ENCODE data around the gene UPF2.
"Not testable (repeated sequence)": the region's sequence is repeated elsewhere in the genome, so short reads cannot be mapped to it uniquely, and the experiment has no call there.

UPF2 gene

DNA sequence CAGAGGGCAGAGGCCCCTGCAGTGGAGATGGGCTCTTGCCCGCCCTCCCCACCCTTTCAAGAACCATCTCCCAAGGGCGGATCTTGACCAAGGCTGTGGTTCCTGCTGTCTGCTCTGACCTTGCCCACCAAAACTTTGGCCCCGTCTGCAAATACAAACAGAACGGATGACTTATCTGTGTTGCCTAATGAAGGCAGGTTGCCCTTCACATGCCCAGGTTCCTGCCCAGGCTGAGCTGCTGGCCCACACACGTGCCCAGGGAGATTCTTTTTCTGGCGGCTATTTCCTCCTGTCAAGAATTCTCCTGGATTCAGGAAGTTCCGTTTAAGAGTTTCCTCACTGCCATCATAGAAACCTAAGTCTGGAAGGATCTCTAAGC, 141.2 kb downstream of the UPF2 start:
- DNase-seq = no peak

DNA sequence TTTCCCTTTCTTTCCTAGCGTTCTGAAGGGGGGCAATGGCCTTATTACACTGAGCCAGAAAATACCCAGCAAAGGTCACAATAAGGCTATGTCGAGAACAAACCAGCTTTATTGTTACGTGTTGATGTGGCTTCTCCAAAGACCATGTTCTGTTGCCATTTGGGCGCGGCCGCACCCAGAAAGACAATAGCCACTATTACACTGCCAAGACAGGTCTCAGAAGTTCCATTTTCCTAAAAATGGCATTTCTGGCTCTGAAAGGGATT, 141.6 kb downstream of the UPF2 start:
- DNase-seq = no peak

DNA sequence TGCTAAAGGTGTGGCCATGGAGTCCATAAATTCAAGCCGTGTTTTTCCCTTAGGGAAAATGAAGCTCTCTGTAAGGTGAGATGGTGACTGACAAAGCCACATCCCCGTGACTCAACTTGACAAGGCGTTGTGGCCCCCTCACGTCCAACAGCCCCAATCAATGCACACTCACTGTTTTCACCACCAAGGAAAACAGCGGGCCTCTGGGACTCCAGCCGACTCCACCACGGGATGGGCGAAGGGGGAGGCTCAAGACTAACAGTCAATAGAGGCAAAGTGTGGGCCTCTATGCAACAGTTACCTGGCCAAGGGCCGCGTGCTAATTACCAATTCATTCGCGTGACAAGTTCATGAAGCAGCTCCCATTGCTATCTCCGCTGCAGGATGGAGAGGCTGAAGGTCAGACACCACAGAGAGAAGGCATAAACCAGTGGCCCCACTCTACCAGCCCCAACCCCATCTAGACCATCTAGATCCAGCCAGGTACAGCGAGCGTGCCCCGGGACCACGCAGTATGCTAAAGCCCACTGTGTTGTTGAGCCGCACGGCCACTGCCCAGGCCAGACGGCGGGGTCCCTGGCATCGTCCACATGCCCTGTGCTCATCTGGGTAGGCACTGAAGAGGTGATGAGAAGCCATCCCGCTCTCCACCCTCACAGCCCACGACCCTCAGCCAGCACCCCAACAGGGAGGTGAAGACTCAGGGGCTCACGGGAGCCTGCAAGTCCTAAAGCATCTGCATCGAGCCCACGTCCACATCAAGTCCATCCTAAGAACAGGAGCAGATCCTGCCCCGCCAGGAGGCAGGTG, 143.3 kb downstream of the UPF2 start:
- no peak for DNase-seq

DNA sequence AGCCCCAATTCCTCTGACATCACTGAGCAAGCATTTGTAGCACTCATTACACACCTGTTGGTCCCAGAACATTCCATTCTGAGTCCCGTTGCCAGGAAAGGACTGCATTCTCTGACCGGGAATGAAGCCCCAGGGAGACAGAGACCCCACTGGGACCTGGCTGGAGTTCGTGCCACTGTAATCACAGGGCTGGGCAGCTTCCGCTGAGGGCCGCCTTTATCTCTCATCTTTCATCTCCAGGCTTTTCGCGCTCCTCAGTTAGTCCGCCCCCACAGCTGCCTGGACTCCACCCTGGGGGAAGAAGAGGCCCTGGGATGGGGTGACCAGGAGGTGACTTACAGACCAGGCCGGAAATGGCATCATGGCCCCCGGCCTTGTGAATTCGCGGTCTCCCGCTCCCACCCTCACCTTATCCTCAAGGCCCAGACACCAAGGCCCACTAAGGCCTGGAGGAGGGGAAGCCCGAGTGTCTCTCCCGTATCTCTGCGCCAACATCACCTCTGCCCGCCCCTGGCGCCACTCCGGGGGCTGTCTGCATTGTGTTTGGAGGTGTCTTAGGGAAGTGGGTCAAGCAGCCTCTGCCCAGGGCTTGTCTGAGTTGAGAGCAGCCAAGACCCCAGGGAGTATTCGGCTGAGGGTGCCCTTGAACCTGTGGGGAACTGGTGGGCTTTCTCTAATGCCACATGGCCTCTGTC, 144.1 kb downstream of the UPF2 start:
- no peak for DNase-seq

DNA sequence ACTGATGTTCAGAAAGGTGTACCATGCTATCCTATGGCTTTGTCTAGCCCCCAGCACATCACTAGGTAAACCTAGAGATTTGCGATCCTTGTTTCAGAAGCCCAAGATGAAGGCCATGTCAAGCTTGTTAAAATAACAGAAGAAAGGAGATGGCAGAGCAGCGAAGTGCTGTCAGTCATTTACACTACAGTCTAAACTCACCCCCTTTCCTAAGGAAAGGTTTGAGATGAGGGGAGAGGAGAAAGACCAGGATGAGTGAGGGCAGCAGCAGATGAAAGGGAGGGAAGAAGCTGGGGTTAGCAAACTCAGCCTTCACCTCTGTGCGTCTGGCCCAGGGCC, 144.6 kb downstream of the UPF2 start:
- DNase-seq = no peak

DNA sequence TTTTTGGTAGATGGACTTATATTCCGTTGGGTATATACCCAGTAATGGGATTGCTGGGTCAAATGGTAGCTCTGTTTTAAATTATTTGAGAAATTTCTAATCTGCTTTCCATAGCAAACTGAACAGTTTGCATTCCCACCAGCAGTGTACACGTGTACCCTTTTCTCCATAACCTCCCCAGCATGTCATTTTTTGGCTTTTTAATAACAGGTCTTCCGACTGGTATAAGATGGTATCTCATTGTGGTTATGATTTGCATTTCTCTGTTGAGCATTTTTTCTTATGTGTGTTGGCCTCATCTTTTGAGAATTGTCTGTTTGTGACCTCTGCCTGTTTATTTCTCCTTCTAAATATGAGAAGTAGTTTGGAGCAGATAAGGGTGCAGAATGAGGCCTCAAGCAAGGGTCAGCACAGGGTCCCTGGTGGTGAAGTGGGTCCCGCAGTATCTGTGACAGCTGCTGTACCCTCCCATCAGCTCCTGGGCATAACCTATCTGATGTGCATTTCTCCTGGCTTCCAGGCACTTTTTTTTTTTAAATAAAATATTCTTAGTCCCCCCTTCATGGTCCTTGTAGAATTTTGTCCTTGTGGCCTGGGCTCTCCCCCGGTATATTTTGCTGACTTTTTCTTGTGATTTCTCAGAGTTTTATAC, 145.9 kb downstream of the UPF2 start:
- DNase-seq = no peak

DNA sequence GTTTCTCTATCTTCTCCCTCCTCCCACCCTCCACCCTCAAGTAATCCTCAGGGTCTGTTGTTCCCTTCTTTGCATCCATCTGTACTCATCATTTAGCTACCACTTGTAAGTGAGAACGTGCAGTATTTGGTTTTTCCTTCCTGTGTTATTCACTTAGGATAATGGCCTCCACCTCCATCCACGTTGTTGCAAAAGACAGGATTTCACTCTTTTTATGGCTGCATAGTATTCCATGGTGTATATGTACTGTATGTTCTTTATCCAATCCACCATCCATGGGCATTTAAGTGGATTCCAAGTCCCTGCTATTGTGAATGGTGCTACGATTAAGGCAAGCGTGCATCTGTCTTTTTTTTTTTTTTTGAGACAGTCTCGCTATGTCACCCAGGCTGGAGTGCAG, 147.0 kb downstream of the UPF2 start:
- DNase-seq = no peak

DNA sequence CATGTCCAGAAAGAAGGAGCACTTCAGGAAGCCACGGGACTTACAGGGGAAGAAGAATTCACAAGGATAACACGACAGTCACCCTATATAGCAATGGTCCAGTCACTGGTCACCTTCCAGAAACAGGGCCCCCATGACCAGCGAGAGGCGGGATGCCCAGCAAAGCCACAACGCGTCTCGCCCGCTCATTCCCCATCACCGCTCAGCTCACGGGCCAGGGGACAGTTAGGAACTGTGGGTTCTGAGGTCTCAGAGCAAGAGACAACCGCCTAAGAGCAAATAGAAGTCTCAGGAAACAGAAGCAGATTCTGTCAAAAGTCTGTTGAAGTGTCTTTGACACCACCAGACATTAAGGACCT, 147.5 kb downstream of the UPF2 start:
- DNase-seq = no peak

DNA sequence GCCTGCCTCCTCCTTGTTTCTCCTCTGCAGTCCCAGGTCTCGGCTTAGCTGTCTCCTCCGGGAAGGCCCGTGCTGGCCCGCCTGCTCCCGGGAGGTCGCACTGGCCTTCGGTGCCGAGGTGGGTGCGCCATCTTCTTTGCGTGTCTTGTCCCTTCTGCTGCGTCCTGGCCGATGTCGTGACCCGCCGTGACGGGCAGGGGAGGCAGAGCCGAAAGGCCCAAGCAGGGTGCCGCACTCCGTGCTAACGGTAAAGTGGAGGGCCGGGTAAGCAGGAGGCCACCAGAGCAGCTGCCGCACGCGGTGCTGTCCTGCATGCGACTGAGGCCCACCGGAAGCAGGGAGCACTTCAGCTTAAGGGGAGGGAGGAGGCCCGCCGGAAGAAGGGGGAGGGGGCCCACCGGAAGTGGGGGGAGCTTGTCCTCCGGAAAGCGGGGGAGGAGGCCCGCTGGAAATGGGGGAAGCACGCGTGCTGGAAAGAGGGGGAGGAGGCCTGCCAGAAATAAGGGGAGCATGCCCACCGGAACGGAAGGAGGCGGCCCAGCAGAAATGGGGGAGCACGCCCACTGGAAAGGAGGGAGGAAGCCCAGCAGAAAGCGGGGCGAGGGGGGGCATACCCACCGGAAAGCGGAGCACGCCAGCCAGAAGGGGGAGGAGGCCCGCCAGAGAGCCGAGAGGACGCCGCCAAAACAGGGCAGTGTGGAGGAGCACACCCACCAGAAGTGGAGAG, 148.1 kb downstream of the UPF2 start:
- no peak for DNase-seq

DNA sequence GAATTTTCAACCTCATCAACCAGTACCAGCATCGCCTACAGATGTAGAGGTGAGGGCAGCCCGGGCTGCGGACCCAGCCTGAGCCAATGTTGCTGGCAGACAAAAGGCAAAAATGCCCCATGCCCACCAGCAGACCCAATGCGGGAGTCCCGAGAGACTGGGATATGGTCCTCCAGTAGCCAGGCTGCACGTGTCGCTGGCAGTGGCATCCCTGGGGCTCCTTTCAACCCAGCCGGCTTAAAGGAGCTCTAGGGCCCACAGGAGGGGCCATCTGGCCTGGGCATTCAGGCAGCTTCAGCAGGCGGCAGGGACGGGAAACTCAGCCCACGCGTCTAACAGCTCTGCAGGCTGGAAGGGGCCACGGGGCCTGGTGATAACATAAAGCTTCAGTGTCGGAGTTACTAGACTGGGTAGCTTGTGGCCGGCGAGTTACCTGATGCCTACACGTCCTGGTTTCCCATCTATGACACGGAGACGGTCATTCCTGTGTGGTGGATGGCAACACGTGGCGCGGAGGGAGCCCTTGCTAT, 148.8 kb downstream of the UPF2 start:
- DNase-seq = no peak

DNA sequence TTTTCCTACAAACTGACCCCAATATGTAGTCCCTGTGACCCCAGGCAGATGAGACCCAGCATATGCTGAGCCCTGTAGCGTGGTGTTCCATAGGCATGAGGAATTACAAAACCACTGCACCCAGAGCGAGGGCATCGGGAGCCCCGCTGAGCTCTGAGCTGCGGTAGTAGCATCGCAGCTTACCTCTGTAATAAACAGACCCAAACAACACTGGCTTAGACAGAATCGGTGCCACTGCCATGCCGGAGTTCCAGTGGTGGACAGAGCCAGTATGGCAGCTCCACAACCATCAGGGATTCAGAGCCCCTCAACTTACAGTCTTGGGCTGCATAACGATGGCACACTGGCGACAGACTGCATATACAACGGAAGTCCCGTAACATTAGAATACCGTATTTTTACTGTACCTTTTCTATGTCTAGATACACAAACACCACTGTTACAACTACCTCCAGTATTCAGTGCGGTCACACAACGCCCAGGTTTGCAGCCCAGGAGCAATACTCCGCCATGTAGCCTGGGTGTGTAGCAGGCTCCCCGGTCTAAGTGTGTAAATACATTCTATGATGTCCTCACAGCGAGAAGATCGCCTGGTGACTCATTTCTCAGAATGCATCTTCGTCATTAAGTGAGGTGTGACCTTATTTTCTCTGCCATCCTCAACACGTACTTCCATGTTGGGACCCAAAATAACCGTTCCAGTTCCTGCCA, 150.7 kb downstream of the UPF2 start:
- DNase-seq = no peak

DNA sequence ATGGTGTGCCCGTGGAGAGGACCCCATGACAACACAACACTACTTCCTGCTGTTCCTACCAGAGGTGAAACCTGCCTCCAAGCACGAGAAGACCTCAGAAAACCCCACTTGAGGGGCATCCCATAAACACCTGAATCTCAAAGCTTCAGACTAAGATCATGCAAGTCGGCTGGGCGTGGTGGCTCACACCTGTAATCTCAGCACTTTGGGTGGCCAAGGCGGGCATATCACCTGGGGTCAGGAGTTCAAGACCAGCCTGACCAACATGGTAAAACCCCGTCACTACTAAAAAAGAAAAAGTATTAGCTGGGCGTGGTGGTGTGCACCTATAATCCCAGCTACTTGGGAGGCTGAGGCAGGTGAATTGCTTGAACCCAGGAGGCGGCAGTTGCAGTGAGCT, 153.3 kb downstream of the UPF2 start:
- DNase-seq = not testable (repeated sequence)

DNA sequence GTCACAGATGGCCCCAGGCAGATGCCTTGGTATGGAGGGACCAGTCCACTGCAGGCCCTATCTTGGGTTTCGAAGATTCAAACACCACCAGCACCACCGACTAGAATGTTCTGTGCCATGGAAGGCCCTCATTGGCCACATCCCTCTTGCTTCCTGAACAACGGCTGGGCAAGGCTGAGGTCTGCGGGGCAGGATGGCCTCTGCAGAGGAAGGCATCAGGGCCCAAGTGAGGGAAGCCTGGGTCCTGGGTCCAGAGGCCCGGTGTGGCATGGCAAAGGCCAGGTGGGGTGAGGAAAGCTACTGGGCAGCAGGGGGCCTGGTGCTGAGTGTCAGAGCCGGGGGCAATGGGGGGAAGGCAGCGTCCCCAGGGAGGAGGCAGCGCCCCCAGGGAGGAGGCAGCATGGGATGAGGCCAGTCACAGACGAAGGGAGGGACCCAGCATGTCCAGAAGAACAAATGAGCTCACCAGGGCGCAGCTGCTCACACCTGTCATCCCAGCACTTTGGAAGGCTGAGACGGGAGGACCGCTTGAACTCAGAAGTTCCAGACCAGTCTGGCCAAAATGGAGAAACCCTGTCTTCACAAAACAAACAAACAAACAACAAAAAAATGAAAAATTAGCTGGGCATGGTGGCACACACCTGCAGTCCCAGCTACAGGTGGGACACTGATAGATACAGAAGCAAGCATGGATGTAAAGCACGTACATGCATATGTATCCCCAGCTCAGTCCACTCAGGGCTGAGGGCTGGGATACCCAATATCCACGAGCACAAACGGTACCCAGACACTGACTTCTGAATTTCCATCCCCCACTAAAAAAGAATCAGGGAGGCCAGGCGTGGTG, 155.0 kb downstream of the UPF2 start:
- no peak for DNase-seq

DNA sequence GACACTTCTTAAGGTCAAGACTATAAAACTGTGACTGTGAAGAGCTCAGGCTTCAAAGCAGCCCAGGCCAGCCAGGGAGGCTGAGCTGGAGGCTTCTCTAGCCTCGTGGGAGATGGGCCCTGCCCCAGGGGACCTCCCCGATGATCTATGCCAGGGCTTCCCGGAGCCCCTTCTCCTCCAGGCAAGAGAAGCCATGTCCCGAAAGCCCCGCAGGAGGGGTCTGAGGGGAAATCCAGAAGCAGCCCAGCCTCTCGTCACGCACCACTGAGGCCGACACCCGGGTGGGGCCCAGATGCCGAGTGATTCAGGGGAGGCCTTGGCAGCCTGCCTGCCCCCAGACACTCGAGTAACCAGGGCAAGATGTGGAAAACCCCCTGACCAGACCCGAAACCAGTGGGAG, 155.8 kb downstream of the UPF2 start:
- DNase-seq = no peak

DNA sequence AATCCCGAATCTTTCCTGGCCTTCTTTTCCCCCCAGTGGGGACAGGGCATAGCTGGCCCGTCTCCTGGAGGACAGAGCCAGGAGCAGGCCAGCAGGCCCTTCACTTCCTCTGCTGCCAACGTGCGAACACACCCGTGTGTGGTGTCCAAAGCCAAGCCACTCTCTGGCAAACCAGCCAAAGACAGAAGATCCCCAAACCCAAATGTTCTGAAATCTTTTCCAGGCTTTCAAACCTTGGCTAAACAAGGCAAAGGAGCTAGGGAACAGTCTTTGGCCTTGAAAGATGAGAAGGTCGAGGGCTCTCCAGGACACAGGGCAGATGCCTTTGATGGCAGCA, 156.5 kb downstream of the UPF2 start:
- no peak for DNase-seq

DNA sequence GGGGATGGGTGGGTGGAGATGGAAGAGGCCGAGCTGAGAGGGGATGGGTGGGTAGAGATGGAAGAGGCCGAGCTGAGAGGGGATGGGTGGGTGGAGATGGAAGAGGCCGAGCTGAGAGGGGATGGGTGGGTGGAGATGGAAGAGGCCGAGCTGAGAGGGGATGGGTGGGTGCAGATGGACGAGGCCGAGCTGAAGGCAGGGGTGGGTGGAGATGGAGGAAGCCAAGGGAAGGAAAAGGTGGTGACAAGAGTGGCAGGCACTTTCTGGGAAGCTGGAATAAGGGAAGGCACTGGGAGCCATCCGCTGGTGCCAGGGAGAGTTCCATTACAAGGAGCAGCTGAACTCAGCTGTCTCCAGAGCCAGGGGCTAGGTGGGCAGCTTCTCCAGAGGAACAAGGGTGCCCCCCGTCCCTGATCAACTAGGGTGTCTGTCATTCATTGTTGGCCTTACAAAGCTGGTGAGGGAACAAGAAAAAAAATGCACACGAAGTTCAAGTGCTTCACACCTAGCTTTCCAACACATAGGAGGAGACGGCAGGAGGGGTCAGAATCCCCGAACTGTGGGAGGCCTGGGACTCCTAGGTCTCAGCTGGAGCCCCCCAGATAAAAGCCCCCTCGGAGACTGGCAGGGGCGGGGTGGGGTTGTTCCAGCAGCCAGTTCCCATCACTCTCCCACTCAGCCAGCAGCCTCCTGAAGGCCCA, 157.0 kb downstream of the UPF2 start:
- DNase-seq = no peak

DNA sequence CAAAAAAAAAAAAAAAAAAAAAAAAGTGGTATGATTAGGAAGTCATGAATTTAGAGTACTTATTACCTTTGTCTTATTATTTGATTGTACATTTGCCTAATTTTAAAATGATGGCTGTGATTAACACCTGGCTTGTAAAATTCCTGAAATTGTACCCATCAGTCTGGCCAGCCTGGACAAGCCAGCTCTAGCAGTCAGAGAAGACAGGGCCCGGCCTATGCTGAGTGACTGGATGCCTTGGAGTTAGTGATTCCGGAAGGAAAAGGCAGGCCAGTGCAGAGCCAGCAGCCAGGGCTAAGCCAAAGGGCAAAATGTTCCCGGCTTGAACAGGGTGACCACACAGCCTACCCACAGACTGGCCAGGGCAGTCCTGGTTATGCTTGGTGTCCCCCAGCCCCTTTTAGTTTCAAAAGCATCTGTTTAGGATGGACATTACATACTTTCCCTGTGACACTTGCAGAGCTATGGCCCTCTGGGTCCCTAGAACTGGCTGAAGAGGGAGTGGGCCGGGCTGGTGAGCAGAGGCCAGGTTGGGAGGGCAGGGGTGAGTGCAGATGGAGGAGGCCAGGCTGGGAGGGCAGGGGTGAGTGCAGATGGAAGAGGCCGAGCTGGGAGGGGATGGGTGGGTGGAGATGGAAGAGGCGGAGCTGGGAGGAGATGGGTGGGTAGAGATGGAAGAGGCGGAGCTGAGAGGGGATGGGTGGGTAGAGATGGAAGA, 157.7 kb downstream of the UPF2 start:
- DNase-seq = no peak

DNA sequence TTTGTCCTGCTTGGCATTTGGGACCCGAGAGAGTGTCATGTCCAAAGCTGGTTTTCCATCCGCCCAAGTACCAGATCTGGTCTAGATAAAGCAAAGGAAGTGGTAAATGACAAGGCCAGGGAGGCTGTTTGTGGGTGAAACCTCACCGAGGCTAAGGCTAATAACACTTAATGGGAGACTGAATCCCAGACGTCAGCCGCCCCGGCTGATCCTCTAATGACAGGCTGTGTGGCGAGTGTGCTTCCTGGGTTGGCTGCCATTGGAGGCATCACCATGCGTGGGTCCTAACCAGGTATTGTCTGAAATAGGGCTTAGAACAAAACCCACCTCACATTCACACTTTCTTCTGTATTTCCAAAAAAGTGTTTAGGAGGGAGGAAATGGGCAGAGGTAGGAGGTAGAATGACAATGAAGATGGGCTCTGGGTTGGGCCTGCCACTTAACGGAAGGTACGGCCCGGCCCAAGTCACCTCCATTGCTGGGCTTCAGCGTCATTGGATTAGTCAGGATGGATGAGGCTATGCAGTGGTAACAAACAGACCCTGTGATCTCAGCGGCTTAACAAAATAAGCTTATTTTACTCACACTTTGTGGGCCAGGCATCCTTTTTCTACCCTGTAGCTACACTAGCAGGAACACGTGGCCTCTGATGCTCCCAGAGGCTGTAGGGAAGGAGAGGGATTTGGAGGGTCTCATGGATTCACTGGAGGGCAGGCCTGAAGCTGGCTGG, 159.8 kb downstream of the UPF2 start:
- no peak for DNase-seq

DNA sequence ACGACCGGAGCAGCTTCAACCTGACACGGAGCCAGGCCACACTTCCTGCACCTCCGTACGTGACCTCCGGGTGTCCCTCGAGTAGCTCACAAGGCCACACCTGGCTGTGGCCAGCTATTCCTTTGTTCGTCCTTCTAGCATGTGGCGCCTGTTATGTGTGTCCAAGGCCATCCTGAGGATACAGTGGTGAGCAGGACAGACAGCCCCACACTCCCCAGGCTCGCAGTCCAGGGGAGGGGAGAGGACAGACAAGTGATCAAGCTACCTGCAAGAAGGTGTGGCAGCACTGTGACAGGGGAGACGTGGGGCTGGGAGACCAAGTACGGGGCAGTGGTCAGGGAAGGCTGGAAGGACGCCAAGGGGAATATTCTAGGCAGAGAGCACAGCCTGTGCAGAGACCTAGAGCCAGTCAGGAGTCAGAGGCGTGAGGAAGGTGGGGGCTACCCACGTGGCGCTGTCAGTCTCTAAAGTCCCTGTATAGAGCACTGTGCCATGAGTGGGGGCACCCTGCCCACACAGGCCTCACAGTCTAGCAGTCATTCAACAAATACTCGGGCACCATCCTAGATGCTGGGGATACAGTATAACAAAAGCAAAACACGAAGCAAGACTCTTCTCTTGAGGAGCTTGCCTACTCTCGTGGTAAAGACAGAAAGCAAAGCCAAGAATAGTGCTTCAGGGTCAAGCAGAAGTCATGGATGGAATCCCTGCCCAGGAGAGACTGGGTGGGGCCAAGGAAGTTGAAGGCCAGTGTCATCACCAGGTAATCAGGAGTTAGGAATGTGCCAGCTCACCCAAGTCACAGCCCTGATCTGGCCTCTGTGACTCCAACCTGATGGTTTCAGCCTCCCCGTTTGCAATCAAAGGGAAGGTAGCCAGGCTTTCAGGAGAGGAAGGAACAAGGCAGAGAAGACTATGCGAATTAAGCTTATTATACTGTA, 160.9 kb downstream of the UPF2 start:
- no peak for DNase-seq
